Measurements from ENCODE around the gene CADPS.

DNA sequence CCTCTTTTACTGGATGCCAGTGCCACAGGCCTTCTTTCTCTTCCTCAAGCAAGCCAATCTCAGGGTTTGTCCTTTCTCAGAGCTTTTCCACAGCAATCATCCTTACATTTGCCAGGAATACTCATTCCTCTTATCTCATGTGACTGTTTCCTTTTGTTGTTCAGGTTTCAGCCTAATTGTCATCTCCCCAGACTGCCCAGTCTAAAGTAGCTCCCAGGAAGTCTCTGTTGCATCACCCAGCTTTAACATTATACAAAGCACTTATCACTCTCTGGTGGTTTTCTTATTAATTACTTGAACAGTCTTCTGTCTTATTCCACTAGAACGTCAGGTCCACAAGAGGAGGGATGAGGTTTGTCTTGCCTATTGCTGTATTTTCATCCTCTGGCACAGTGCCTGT lies 65.8 kb downstream of the CADPS start:
- TF ChIP-seq, protein P1, sequence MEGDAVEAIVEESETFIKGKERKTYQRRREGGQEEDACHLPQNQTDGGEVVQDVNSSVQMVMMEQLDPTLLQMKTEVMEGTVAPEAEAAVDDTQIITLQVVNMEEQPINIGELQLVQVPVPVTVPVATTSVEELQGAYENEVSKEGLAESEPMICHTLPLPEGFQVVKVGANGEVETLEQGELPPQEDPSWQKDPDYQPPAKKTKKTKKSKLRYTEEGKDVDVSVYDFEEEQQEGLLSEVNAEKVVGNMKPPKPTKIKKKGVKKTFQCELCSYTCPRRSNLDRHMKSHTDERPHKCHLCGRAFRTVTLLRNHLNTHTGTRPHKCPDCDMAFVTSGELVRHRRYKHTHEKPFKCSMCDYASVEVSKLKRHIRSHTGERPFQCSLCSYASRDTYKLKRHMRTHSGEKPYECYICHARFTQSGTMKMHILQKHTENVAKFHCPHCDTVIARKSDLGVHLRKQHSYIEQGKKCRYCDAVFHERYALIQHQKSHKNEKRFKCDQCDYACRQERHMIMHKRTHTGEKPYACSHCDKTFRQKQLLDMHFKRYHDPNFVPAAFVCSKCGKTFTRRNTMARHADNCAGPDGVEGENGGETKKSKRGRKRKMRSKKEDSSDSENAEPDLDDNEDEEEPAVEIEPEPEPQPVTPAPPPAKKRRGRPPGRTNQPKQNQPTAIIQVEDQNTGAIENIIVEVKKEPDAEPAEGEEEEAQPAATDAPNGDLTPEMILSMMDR (conservative IDR thresholded peaks at IDR 0.05; ENCODE audit: low read depth, low read length) = no peak
- no peak for TF ChIP-seq EZH2 (IDR thresholded peaks at IDR 0.05; ENCODE audit: low read length, unreplicated experiment)
